GM19099 (cell line): ENCODE measurements around the gene TTC21B.

Experiments used
- POLR2A ChIP-seq: IDR thresholded peaks from 3 replicates; pipeline ENCODE4 v1.6.1; 2011; ENCODE audit warnings: low read depth; ENCODE audit not compliant: insufficient read length; ENCODE audit errors: extremely low read depth

Gene TTC21B

DNA sequence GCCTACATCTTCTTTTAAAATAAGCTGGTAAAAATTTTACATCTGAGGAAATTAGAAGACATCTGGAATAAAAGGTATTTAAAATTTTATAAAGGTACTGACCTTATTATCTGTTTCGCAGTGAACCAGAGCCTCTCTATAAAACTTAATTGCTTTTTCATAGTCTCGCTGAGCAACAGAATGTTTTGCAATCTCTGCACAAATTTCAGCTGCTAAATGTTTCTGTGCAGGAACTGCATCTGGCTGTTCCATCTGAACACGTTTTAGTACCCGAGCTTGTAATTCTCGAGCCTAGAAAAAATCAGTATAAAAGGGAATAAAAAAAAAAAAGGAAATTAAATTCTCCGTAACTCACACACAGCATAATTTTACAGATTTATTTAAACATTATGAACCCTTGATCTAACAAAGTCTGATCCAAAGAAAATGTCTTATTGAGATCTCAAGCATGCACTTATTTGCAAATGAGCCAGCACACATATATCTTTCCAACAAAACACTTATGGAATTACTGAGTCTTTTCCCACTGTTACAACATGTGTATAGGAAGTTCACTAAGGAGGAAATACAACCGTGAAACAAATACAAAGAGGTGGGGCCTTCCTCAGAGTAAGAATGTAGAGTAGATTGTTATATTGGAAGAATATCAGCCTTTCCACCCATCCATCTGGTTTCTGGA, 51.8 kb downstream of the TTC21B start:
- no peak for TF ChIP-seq POLR2A

GRCh38 chr2:165899311-165899710, 54.3 kb downstream of the TTC21B start:
- no peak for TF ChIP-seq POLR2A

- TF ChIP-seq POLR2A = no peak
Observed at GRCh38 chr2:165898381-165898780, 55.2 kb downstream of the TTC21B start.

DNA sequence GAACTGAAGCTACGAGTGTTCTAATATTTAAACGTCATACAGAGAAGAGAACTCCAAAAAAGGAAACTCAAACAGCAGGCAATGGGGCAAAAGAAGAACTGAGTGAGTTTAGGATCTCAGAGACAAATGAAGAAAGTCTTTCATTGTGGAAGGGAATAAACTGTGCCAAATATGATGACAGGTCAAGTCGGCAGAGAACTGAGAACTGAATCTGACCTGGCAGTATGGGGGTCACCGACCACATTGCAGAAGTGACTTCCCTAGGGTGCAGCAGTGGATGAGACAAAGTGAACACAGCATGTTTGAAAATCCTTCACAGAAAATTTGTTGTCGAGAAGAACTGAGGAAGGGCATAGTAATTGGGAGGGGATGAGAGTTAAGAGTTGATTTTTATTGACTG, 55.9 kb downstream of the TTC21B start:
- no peak for TF ChIP-seq POLR2A

- TF ChIP-seq POLR2A = no peak
Observed at GRCh38 chr2:165897074-165897473, 56.5 kb downstream of the TTC21B start.

DNA sequence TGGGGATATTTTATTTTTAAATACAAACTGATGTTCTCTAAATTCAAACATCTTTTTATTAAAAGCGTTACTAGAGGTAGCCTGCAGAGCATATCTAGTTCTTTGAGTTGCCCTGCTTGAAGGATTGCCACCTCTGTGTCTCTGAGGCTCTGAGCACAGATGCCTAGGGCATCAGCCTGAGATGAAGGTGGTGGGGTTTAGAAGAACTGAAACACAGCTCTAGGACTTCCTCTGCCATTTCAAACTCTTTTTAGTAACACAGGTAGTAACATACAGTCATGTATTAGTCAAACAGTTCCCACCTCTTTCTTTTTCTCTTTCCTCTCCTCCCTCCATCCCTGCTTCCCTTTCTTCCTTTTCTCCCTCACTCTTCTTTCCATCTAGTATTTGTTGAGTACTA, 57.6 kb downstream of the TTC21B start:
- TF ChIP-seq POLR2A = no peak

- TF ChIP-seq POLR2A = no peak
Observed at GRCh38 chr2:165893556-165893955, 60.0 kb downstream of the TTC21B start.

- no peak for TF ChIP-seq POLR2A
Observed at GRCh38 chr2:165892526-165892925, 61.0 kb downstream of the TTC21B start.

- no peak for TF ChIP-seq POLR2A
Observed at GRCh38 chr2:165891943-165892342, 61.6 kb downstream of the TTC21B start.

DNA sequence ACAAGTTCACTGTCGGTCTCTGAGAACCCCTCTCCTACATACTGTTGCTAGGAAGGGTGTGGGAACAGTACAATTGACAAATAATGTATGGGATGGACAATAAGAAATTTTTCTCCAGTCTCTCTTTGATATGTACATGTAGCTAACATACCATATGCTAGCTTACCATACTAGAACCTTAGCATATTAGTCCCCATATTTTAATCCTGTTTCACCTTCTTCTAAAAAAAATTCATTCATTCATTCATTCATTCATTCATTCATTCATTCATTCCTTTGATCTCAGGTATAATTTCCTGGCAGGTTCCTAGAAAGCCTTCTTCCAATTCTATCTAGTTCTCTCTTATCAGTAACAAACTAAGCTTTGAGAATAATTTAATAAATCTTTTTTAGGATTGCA, 62.2 kb downstream of the TTC21B start:
- TF ChIP-seq POLR2A = no peak

DNA sequence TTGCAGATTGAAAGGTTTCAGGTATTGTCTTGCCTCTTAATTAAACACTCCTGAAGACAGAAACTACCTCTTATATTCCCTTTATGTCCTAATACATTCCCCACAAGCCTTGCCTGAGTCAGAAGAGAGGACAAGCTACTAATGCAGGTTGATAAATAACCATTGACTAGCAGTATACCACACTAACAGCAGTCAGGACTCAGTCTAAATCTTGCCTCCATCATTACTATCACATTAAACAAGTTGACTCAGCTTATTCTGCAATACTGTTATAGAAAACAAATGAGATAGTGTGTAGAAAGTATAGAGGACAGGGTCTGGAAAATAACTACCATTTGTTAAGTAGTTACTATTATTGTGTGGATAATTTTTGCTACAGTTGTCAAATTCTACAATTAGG, 63.8 kb downstream of the TTC21B start:
- TF ChIP-seq POLR2A = no peak

GRCh38 chr2:165889158-165889557, 64.4 kb downstream of the TTC21B start:
- TF ChIP-seq POLR2A = no peak

GRCh38 chr2:165888171-165888570, 65.4 kb downstream of the TTC21B start:
- no peak for TF ChIP-seq POLR2A

GRCh38 chr2:165886487-165887146, 67.0 kb downstream of the TTC21B start:
- TF ChIP-seq POLR2A = no peak

- TF ChIP-seq POLR2A = no peak
Observed at GRCh38 chr2:165877565-165878550, 75.7 kb downstream of the TTC21B start.
